Activated gamma-delta T cell (primary cell): ENCODE data around the gene FRMD4B.

ENCODE experiments used
- DNase-seq: peaks from one replicate; lab custom pipeline; 2025; lab: John Stamatoyannopoulos, UW
- total RNA-seq, 2 donors: gene quantifications; one replicate each; lab custom pipeline; 2026; lab: John Stamatoyannopoulos, UW

Gene FRMD4B
- 9.5 to 35.7 reads per million in 2 donors for total RNA-seq

DNA sequence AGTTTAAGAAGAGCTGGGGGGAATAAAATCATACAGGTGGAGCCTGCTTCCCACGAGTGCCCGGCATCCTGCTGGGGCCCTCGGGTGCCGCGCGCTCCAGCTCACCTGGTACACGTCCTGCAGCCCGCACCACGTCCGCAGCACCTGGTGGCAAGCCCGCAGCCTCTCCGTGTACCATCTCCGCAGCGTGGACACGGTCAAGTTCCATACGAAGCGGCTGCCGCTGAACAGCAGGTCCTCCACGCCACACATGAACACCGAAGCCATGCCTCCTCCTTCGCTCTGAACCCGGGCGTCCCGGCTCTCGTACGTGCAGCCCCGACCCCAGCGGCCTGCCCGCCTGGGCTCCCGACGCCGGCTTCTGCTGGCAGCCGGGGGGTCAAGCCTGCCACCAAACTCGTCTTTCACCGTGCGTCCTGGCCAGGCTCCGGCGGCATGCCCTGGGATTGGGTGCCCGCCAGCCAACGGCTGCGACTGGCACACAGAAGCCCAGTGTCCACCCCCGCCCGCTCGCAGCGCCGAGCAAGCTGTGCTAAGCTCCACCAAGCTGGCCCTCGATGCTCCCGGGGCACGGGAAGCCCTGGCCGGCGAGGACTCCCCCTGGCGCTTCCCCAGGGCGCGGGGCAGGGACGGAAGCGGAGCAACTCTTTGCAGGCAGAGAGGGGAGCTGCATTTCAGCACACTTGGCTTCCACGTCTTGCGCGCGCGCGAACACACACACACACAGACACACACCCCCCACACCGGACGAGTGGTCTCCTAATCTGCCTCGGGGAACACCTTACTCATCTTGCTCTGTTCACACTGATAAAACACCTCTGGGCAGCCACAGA, at the start of gene FRMD4B:
Gene FRMD4B (minus strand): TSS at position 366 of the 833 bp plus-strand sequence. CDS start 99 bp downstream, at position 267.
- peak; percentile 13 for DNase-seq

DNA sequence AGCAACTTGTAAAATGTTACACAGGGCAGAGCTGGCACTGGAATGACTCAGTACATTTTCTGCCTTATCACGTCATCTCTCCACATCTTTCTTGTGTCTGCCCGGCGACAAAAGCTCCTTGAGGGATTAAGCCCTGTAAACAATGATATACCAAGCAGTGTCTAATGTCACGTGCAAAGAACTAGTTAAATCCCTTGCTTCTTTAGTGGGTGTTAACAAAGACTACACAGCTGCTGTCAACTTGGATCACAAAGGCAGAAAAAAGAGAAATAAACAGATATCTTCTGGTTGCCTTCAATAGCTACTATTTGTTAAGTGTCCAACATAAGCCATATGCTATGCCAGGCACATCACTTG, 48.1 kb upstream of the FRMD4B start:
- no peak for DNase-seq

DNA sequence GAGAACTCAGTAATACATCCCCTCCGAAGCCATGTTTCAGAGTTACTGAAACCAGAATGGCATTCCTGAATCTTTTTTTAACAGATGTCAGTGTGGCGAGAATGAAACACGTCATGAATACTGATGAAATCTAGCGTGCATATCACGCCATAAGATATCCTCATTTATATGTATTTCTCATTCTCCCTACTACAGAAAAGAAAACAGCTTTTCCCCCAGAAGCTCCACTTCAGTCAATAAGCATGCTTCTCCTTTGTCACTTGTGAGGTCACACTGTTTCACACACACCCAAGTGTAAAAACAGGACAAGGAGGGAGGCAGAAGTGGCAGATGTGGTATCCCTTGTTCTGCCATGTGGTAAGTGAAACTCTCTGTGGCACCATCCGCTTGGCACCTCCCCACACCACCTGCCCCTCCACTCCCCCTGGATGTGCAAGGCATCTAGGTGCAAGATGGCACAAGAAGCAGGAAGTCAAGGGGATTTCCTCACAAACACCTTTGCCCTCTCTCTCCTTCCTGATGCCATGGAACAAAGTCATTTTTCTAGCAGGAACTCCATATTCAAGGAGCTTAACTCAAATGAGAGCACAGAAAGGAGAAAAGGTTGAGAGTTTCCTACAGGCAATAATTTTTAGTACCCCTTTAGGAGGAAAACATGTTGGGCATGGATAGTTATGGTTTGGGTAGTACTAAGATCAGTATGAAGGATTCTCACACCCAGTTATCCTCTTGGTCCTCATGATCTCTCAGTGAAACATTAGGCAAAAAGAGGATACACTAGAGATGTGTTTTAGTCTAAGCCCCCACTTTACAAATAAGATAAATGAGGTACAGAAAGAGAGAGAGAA, 47.5 kb upstream of the FRMD4B start:
- DNase-seq: no peak

DNA sequence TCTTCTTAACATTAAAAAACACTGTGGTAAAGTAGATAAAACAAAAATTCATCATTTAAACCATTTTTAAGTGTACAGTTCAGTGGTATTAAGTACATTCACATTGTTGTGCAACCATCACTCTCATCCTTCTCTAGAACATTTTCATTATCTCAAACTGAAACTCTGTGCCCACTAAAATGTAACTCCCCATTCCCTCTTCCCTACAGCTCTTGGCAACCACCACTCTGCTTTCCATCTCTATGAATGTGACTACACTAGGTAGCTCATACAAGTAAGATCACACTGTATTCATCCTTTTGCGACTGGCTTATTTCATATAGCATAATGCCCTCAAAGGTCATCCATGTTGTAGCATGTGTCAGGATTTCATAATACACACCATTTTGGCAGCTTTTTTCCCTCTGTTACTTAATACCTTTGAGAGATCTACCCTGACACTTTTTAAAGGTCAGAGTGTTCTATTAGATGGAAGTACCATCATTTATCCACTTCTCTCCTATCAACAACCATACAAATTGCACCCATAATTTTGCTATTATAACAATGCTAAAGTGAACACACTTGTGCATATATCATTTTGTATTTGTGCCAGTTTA, 42.9 kb upstream of the FRMD4B start:
- DNase-seq: no peak

DNA sequence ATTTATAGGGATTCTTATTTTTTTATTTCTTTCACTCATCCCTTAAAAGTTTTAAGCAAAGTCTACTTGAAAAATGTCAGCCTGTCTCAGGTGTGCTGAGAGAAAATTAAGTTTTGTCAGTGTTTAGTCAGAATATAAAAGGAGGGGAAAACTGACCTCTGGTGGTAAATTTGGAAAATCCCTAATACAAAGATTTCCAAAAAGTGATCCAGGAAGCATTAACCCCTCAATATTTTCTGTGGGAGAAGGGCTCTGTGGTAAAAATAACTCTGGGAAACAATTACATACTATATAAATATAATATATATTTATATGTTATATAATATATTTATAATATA, 41.0 kb upstream of the FRMD4B start:
- no peak for DNase-seq

DNA sequence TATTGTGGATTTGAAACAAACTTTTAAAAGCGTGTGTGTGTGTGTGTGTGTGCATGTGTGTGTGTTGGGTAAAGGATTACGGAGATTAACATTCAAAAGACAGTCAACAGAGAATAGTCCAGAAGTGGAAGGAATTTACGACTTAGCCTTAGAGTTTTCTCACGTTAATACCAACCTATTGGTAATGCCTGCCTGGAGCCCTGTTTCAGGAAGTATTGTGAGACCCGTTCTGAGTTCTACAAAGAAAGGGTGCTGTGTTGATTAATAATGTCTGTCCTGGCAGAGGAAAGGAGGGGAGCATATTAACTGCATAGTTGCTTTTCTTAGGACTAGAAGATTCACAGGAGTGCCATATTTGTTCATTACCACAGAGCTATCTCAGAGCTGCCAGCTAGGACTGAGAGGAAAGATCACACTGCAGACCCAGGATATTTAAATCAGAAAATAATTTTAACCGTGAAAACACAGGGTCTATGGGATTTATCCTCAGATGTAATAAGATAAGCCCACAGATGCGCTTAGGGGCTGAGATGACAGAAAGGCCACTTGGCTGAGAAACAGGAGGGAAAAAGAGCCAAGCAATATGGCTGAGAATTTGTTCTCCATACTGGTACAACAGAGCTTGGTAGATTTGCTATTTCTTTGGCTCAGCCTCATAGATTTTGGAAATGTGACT, 40.5 kb upstream of the FRMD4B start:
- DNase-seq: no peak

DNA sequence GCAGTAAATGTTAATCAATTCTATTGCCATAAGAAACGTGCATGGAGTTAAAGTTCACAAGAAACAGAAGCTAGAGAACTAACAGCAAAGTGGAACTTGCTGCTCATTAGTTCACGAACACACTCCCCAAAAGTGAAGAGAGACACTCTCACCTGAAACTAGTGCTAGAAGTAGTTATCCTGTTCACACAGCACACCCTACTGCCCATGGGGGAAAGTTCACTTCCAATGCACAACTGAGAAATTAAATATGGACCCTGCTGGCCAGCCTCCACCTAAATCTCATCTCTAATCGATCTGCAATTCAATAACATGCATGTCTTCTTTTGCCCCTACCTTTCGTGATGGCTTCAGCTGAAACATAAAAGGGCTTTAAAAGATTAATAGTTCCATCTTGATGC, 39.4 kb upstream of the FRMD4B start:
- DNase-seq: no peak

DNA sequence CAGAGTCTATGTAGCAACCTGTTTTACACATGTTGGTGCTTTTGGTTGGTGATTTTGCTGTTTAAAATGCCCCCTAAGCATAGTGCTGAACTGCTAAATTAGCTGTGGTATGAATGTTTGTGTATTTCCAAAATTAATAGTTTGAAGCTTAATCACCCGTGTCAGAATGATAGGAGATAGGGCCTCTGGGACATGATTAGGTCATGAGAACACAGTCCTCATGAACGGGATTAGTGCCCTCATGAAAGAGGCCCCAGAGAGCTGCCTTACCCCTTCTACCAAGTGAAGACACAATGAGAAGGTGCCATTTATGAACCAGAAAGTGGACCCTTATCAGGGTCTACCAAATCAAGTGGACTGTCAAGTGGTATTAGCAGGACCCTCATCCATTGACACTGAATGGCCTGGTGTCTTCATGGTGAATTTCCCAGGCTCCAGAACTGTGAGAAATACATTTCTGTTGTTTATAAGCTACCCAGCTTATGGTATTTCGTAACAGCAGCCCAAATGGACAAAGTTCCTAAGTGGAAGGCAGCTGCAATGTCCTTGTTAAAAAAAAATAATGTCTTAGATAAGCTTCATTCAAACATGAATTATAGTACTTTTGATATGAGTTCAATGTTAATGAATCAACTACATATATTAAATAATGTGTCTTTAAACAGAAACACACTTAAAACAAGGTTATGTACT, 37.7 kb upstream of the FRMD4B start:
- DNase-seq: no peak

DNA sequence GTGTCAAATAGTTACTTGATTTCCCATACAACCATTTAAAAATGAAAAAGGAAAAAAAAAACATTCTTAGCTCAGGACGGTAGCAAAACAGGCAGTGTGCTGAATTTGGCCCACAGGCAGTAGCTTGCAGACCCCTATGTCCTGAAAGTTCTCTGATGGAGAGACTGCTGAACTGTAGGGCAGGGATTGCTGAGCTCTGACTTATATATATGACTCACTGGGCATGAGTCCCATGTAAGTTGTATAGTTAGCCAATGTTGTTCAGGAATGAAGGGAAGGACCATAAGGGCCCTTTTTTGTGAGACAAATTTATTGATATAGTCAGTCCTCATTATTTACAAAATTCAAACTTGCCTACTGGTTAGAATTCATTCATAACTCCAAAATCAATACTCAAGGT, 36.9 kb upstream of the FRMD4B start:
- DNase-seq: no peak

DNA sequence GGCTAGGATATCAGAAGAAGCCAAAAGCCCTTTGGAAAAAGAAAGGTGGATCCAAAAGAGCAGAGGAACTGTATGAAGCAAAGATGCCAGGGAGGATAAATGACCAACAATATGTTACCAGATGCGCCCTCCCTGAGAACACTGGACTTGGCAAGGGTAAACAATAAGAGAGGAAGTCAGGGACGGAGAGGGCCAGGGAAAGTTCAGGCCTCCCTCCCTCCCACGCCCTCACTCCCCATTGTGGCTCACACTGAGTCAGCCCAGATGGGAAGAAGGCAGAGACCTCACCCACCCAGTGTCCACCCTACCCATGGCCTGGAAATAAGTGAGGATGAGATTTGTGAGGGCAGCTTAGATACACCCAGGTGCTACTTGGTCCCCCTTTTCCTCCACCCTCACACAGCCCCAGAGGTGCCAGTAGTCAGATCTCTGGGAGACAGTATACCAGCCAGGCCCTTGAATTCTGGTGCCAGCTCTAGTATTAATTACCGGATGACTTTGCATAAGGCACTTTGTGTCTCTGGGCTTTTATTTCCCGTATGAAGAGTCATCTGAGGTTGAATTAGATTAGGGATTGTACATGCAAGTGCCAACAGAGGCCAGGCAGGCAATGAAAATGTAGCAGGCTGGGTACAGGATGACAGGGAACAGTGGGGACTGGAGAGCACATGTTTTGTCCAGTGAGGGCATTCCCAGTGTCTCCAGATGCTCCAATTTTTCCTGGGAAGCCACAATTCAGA, 35.1 kb upstream of the FRMD4B start:
- DNase-seq: no peak

DNA sequence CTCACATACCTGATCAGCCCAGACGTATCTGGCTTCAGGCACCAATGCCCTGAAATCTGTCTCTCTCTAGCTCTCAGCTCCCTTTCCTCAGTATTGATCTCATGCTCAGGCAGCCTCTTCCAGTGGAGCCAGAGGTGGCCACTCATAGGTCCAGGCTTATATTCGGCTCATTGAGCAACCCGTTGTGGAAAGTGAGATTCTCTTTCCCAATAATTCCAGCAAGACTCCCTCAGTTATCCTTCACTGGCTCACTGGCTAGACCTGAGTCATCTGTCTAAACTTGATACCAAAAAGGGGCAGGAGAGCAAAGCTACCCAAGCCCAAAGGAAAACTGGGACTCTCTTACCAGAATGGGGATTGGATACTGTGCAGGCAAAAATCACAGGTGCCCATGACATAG, 33.4 kb upstream of the FRMD4B start:
- DNase-seq: no peak

DNA sequence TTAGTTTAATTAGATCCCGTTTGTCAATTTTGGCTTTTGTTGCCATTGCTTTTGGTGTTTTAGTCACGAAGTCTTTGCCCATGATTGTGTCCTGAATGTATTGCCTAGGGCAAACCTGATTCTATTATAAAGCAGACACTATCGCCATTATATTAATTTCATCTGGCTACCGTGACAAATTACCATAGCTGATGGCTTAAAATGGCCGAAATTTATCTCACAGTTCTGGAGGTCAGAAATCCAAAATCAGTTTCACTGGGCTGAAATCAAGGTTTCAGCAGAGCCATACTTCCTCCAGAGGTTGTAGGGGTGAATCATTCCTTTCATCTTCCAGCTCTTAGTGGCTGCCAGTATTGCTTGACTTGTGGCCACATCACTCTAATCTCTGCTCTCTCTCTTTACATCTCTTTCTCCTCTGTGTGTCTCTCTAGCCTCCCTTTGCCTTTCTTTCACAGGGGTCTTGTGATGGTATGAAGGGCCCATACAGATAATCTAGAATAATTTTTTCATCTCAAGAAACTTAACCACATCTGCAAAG, 31.7 kb upstream of the FRMD4B start:
- no peak for DNase-seq

DNA sequence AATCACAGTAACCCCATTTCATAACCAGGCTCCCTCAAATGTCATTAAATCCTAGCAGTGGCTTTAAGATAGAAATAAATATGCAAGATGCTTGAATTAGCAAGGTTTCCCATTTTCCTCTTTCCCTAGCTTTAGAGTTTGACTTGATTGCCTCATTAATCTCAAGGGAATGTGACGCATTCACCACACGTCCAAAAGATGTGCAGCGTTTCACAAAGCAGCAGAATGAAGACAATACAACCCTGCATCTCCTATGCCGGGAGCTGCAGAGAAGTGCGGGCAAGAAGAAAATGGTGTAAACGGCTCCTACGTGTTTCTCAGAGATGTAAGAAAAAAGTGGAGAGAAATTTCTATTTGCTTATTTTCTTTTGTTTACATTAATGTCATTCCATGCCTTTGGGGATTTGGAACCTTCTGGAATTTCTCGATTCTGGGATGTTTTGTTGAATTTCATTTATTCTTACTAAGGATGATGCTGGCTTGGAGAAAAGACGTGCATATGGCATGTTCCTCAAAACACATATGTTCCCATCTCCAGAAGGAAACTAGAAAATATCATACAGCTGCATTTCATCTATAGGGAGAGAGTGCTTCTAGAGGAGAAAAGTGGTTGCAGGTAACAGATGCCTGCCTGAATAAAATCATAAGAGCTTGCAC, 27.8 kb upstream of the FRMD4B start:
- no peak for DNase-seq

DNA sequence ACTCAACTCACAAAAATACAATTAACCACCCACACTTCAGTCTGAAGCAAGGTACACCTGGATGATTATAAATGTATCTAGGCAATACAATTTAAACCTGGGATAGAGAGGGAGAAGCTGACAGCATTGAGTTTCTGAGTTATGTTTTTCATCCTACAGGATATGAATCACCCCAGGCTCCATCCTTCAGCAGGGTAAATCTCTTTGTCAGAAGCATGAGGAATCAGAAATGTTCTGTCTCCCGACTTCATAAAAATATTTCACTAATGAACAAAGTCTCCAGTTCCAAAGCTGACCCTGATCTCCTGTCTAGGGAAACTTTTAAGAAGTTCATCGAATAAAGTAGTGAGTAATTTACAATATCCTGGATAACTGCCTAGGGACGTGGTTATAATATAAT, 25.5 kb upstream of the FRMD4B start:
- DNase-seq: no peak

DNA sequence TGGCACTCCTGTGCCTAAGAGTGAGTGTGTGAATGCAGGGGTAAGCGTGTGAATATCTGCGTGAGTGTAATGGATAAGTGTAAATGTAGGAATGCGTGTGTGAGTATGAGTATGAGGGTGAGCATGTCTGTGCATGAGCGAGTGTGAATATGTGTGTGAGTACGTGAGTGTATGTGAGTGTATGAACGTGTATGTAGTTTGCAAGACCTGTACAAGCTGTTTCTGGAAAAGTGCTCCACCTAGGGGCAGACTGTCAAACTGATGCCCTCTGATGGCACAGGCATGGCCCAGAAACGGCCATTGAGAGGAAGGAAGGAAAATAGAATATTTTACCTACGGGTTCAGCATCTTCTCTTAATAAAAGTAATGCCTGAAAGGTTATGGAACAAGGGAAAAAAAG, 24.4 kb upstream of the FRMD4B start:
- DNase-seq: no peak

DNA sequence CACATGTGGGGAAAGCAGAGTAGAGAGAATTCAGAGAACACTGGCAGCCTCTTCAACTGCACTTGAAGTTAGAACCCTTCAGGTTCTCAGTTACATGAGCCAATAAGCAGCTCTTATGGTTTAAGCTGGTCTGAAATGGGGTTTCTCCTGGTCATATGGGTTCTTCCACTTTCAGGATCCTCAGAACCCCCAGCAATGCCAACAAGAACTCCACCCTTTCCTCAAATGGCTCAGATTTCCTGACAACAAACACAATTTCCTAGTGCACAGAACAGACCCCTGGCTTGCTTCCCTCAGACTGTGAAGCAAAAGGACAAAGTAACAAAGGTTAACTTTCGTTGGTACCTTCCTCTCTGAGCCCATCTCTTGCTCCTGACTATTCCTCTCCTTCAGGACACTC, 23.9 kb upstream of the FRMD4B start:
- DNase-seq: no peak

DNA sequence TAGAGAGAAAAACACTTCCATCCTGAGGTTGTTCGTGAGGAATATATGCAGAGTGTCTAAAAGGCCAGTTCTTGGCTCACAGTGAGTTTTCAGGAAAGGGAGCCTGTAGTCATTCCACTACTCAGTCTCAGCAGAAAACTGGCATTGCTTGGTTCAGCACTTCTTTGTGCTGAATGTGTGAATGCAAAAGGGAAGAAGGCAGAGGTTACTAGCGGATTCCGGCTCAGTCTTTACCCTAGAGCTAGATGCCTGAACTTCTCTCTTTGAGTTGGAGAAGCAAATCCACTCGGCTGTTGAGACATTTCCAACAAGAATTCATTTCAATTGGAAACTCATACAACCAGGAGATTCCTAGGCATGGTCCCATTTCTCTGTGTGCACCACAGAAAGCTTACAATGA, 23.1 kb upstream of the FRMD4B start:
- no peak for DNase-seq

DNA sequence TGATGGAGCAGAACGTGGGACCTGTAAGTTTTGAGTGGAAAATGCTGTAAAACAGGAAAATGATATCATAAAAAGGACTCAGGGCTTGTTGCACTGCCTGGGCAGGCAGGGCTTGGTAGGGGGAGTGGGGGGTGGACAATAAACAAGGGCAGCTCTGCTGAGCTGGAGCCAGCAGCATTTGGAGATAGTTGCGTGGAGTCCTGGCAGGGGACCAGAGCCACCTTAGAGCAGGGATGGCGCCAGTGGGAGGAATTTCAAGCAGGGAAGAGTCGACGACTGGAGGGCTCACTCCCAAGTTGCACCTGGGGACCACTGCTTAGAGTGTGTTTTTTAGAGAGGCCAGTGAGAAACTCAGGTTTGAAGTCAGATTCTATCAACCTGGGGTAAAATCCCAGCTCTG, 22.7 kb upstream of the FRMD4B start:
- DNase-seq: no peak

DNA sequence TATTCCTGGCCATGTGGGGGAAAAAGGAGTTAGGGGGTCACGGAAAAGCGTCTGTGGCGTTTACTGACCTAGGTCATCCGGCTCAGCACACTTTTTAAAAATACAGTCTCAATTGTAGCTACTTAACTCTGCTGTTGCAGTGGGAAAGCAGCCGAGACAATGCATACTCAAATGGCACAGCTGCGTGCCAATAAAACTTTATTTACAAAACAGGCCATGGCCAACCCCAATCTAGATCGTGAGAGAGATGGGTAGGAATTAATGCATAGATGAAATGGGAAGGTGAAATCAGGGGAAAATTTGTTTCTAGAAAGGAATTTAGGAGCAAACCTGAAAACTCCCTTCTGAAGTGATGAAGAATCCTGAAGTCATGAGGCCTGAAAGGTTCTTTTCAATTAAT, 22.0 kb upstream of the FRMD4B start:
- no peak for DNase-seq

DNA sequence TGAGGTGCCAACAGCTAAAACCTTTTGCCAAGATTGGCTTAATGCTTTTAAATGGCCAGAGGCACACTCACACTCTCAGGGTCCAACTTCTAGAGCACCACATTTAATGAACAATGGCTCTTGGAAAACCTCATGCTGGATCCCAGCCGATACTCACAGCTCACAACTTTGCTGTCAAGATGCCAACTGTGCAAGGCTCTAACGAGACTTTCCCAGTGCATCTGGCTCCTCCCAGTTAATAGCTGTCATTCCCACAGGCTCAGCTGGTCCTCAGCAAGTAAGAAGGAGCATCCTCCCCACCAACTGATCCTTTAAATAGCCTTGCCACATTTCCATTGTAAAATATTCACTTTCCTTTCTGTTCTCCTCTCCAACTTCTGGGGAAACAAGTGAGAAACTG, 20.3 kb upstream of the FRMD4B start:
- no peak for DNase-seq
